D721Med (cell line): ENCODE data around the gene AKT3.

ENCODE experiments used
- DNase-seq: peaks from one replicate; pipeline ENCODE4 v3.0.0; 2011; ENCODE audit warnings: low spot score; ENCODE audit not compliant: insufficient read length
- FAIRE-seq: peaks from 2 replicates; lab custom pipeline; 2011; peaks lifted over from hg19 to GRCh38; lab: Jason Lieb, UNC
- CTCF ChIP-seq: IDR thresholded peaks from 2 replicates; pipeline ENCODE4 v1.5.1; 2012; ENCODE audit warnings: mild to moderate bottlenecking, control low read depth; ENCODE audit not compliant: insufficient read depth; ENCODE audit errors: missing control alignments

The AKT3 gene

GRCh38 chr1:243763806-243764205 is 86.2 kb downstream of the AKT3 start:
- TF ChIP-seq CTCF = peak; percentile 25
- DNase-seq = no peak
- FAIRE-seq = peak; percentile 91

GRCh38 chr1:243758647-243759046 is 91.4 kb downstream of the AKT3 start:
- DNase-seq = no peak

GRCh38 chr1:243756529-243756928 is 93.5 kb downstream of the AKT3 start:
- DNase-seq (no peak), FAIRE-seq (peak; percentile 80)
- no peak for TF ChIP-seq CTCF

More at GRCh38 chr1:243758647-243759046, 91.4 kb downstream of the AKT3 start:
- TF ChIP-seq CTCF = no peak
- FAIRE-seq = no peak

GRCh38 chr1:243754348-243754747 is 95.7 kb downstream of the AKT3 start:
- no peak for DNase-seq
- FAIRE-seq = no peak
- no peak for TF ChIP-seq CTCF

DNA sequence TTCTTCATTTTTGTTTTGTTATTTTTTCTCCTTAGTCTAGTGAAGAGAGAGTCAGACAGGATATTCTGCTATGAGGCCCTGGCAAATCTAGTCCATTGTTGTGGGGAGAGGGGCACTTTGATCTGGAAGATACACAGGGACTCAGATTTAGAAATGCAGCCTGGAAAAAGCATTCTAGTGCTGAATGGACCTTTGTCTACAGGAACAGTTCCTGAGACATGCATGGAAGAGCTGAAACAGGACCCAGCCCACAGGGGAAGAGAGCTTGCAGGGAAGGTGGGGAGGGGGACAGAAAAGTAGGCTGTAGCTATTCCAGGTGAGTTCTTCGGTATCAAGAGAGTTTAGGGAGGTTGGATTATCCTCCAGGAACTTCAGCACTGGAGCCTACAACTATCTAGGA is 98.5 kb downstream of the AKT3 start:
- no peak for DNase-seq
- no peak for TF ChIP-seq CTCF
- peak; percentile 77 for FAIRE-seq

DNA sequence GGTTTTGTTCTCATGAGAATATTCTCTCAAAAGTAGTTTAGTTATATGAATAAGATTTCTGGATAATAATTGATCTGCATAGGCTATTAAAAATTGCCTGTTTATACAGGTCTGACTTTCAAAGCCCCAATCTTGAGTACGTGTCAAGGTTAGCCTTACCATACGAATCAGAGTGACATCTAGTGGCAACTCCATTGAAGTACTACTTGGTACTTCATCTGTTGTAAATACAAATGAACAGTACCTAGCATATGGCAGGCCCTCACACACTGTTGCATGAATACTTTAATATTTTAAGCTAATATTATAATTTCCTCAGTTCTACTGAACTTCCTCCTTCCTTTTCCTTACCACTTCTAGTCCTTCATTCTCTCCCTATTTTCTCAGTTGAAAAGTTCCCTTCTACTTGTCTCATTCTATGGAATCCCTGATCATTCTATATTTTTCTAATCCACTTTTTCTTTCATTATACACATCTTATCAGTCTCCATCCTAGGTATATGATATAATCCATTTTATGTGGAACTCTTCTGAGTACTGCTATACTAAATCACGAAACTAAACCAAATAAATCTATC is 101.2 kb downstream of the AKT3 start:
- DNase-seq (peak; percentile 43), FAIRE-seq (peak; percentile 97)

More for the DNA sequence above, 101.2 kb downstream of the AKT3 start:
- TF ChIP-seq CTCF = peak; percentile 96
